OCI-LY1 (cell line): ENCODE results near the gene MEGF8.

ENCODE experiments used
- CTCF ChIP-seq: fragments of 200-600 bp; sonication (generic), shearing (Covaris generic); IDR thresholded peaks from 2 replicates; pipeline ENCODE4 v1.5.1; 2017; ENCODE audit warnings: mild to moderate bottlenecking, antibody characterized with exemption, low read length, moderate library complexity, mixed read lengths
- EZH2 ChIP-seq: fragments of 200-600 bp; sonication (generic), shearing (Covaris generic); IDR thresholded peaks from 2 replicates; pipeline ENCODE4 v1.8.0; 2017; ENCODE audit warnings: borderline replicate concordance, mixed run types, mild to moderate bottlenecking, antibody characterized with exemption, low read length, moderate library complexity, mixed read lengths

DNA sequence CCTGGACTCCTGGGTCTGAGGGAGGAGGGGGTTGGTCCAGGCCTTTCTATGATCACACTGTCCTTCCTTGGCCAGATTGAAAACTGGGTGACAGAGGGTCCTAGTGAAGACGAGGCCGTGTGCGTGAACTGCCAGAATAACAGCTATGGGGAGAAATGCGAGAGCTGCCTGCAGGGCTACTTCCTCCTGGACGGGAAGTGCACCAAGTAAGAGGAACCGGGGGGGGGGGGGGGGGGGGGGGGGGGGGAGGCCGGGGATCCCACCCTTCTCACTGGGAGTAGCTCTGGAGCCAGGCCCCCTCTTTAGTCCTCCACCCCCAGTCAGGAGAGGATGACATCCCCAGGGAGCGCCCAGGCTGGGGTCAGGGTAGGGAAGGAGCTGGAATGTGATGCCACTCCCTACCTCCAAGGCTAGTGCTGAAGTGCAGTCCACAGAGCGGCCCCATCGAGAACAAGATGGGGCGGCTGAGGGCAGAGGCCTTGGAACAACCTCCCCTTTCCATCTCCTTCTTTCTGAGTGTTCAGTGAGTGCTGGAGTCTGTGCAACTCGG is 45.3 kb downstream of the MEGF8 start:
- TF ChIP-seq CTCF (no peak), EZH2 (no peak)
